NCI-H2081 treated with DMSO at 0.1 percent for 48 hours (cell line): Measurements from ENCODE around the gene ADCY7.

ENCODE experiments used
- DNase-seq: peaks from one replicate; lab custom pipeline; 2025; lab: John Stamatoyannopoulos, UW

Gene ADCY7

DNA sequence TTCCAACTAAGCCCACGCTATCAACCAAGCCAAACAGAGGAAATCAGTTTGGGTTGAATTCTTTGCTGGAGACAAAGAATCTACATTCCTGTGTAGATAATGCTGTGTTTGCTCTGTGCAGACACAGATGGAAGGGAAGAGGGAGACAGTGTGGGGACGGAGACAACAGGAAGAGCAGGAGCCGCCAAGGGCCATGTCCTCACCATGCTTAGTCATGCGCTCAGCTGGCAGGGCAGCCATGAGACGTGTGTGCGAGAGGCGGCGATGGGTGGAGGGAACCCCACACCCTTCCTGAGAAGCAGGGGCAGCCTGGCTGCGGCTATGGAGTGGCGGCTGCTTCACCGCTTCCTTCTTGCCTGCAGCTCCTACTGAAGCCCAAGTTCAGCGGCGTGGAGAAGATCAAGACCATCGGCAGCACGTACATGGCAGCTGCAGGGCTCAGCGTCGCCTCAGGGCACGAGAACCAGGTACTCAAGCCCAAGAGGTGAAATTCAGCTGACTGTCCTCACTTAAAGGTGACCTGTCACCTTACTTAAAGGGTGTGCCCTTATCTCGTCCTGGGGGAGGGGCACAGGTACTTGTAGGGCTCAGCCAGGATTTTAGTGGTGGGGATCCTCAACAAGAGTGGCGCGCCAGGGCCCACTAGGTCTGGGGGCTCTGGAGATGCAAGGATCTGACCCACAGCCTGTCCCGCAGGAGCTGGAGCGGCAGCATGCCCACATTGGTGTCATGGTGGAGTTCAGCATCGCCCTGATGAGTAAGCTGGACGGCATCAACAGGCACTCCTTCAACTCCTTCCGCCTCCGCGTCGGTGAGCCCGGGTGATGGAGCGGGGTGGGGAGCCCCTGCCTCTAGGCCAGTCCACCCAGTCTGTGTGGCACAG lies 47.5 kb downstream of the ADCY7 start:
- DNase-seq: no peak

DNA sequence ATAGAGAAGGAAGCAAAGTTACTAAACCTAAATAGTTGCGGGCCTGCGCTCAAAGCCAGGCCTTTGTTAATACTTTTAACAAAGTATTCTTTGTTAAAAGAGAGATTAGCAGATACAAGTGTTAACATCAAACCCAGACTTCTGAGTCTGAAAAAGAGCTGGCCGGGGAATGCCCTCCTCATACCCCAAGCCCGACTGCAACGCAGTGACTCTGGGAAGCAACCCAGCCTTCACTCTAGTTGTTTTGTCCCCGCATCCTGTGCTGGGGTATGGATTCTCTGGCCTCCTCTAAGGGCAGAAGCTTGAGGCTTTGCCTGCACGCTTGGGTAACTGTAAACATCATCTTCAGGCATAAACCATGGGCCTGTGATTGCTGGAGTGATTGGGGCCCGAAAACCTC lies 48.3 kb downstream of the ADCY7 start:
- DNase-seq: no peak

DNA sequence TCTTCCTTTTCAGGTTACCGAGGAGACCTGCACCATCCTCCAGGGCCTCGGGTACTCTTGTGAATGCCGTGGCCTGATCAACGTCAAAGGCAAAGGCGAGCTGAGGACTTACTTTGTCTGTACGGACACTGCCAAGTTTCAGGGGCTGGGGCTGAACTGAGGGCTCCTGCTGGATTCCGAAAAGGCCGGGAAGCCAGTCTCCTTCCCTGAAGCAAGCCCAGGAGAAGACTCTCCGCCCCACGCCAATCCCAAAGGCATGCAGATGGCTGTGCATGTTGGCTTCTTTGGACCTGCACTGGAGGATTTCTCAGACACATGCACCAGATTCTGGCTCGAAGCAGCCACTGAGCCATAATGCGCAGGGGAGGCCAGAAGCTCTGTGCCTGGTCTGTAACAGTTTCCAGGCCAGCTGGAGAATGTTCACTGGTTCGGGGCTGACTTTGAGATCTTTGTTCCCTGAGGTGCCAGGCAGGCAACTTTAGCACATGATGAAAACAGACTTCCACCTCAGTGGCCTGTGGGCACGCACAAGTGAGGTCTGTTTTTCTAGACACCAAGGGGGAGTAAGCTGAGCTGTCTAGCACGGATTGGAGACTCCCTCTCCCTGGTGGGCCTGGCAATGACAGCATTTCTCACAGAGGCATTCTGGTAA lies 49.1 kb downstream of the ADCY7 start:
- no peak for DNase-seq

DNA sequence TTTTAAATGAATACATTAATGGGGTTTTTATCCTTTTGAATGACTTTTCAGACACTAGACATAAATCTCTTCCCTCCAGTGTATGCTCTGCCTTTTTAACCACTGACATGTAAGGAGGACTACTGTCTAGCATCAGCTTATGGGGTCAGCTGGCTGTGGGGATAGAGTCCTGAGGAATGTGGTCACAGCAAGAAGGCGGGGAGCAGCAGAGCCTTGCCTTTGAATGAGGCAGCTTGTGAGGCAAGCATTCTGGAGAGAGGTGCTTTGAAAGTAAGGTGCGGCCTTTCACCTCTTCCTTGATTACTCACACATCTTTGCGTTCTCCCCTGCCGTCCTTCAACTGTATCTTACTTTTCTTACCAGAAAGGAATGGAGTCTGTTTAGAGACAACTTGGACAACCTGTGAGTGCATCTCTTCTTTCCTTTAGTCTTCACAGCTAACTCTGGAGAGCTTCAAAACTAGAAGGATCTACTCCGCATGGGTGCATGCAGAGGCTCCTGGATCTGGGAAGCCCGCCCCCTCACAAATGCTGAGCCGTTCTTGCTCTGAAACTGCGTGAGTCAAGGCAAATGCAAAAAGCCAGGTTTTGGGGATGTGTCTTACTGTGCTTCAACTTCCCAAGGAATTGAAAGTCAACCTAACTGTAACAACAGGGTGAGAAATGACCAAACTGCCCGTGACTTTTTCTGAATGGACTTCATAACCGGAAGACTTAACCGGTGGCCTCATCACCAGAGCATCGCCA lies 49.9 kb downstream of the ADCY7 start:
- DNase-seq: no peak

DNA sequence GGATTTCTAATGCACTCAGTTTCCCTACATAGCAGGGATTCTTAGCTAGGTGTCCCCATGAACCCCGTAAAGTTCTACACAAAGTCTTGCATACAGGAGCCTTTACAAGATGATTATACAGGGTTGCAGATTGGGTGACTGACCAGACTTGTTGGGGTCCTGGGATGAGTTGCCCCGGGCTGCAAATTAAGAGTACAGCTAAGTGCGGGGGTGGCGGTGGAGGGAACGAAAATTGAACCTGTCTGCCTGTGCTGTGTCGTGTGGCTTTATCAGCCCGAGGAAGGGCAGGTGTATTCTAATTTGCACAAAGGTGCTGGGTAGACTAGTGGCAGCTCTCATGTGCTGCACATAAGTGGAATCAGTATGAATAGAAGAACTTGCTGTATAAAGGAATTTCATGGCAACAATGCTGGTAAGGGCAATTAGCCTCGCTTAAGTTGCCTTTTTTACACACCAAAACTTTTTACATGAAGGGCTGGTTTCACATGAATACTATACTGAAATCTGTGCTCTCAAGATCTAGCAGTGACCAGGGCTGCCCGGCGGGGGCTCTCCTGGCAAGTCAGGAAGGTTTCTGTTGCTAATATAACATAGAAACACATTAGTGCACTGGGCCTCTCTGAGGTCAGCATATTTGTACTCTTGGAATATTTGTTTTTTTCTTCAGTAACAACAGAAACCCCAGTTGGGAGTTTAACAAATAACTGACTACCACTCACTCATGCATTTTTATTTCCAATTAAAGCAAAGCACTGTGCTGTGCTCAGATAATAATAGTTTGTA lies 50.7 kb downstream of the ADCY7 start:
- DNase-seq: no peak

DNA sequence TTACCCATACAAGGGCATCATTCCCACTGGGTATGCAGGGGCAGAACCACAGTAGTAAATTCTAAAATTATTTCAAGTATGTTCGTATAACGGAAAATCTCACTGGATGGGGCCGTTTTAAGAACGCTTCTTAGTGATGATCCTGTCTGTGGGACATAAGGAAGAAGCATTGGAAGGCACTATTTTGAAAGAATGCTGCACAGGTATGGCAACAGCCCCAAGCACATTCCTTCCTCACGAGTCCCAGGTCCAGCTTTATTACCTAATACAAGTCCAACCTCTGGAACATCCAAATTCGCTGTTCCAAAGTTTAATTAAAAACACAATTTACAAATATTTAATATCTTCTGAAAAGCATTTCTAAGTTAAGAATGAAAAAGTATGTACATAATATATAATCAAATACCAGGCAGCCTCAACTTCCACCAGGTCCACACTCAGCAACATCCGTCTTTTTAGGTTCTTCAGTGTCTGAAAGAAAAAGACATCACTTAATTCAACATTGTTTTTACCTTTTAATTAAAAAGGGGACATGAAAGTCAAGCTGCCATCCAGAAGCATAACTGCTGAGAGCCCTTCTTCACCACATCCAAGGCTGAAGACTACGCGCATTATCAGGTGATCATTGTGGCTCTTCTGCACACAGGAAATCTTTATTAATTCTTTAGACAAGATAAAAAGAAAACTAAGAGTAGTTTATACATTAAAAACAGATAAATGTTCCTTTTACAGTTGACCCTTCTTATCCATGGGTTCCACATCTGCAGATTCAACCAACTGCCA lies 52.6 kb downstream of the ADCY7 start:
- no peak for DNase-seq

DNA sequence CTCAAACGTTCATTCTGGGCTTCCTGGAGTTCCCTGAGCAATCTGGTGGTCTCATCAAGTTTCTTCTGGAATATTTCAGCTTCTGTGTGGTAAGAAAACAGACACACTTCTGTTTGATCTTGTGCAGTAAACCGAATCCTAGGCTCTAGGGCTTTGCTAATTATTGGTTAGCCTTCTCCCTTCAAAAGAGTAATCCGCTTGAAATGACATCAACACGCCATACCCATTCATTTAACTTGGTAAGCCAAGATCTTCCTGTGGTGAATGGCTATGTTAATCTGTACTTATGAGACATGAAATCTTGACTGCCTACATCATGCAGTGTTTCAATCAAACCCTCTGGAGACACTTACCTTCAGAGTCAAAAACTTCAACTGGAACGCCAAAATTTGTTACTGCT lies 54.0 kb downstream of the ADCY7 start:
- DNase-seq: no peak

DNA sequence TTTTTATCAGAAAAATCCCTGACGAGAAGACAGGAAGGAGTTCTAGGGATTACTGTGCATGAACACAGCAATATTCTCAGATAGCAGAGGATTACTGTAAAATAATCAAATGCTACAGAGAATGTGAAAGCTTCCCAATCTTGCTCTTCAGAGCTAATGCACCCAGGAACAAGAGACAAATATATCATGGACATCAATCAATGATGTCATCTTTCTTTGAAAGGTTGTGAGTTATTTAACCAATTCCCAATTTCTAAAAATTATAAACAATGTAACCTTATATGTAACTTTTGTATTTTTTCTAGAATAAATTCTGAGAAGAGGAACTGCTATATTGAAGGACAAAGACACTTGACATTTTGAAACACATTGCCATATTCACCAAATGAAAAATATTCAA lies 56.0 kb downstream of the ADCY7 start:
- DNase-seq: no peak

DNA sequence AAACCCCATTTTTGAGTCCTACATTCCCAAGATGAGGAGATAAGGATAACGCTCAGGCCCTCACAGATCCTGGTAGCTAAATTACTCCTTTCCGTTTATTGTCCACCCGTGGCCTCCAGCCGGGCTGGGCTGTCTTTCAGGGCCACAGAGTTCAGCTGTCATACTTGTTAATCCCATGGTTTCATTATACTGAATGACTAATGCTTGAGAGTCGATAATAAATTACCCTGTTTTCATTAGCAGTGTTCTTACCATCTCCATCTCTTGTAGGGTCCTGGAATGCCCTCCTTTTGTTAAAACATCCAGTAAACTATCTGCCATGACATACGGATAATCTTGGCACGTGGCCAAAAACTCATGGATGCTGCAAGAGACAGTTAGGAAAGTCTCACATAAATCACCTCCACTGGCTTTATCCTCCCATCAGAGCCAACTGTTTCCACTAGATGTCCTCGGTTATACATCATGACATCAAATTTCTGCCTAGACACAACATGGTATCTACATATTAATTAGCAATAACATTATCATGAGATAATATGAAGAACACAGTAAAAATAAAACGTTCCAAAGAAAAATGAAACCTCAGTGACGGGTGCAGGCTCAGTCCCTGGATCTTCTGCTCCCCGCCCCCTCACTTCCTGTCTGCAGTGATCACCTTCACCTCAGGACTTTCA lies 57.1 kb downstream of the ADCY7 start:
- DNase-seq: no peak

DNA sequence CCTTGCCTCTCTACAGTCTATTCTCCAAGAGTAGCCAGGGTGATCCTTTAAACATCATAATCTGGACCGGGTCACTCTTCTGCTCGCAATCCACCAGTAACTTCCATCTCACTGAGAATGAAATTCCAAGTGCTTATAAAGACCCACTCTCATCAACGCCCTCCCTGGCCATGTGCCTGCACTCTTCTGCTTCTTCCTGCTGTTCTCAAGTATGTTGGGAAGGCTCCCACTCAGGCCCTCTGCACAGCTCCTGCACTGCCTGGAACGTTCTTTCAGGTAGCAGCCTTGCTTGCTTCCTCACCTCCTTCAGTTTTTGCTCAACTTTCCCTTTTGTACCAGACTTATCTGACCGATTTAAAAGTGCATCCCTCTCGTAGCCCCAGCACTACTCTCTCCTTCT lies 58.0 kb downstream of the ADCY7 start:
- no peak for DNase-seq

DNA sequence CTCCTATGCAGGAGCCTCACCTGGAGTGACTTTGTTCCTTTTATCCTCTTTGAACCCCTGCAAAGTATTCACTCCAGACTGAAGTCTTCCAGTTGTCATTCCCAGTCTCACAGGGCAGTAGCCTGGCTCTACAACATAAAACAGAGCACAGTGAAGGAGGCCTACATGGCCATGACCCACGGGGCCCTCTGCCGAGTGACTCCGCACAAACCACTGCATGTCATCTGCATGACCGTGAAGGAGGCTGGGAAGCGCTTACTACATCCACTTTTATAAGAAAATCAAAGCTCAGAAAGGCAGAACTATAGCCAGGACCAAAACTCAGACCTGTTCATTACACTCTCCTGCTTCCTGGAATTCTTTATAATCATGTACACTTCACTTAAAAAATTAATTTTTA lies 59.9 kb downstream of the ADCY7 start:
- no peak for DNase-seq

DNA sequence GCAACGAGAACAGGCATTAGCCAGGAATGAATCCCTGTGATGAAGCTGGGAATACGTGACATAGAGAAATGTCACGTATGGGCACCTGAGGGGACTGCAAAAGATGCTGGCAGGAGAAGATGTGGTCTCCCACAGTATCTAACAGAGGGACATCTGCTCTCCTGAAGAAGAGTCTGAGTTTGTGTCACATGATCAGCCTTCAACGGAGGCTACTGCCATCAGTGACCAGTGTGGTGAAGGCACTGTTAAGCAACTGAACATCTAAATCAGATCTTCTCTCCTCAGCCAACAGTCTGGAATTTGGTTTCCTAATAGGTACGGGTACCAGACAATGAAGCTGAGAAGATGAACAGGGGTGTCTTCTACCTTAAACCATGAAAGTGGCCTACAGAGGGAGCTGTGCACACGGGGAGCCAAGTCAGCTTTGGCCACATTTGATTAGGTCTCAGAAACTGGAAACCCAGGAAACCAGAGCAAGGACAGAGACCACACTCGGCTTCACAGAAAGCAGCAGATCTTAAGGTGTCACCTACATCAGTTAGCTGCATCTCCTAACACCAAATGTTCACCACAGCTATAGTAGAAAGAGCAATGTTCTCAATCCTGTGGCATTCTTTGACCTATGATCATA lies 60.6 kb downstream of the ADCY7 start:
- DNase-seq: no peak

DNA sequence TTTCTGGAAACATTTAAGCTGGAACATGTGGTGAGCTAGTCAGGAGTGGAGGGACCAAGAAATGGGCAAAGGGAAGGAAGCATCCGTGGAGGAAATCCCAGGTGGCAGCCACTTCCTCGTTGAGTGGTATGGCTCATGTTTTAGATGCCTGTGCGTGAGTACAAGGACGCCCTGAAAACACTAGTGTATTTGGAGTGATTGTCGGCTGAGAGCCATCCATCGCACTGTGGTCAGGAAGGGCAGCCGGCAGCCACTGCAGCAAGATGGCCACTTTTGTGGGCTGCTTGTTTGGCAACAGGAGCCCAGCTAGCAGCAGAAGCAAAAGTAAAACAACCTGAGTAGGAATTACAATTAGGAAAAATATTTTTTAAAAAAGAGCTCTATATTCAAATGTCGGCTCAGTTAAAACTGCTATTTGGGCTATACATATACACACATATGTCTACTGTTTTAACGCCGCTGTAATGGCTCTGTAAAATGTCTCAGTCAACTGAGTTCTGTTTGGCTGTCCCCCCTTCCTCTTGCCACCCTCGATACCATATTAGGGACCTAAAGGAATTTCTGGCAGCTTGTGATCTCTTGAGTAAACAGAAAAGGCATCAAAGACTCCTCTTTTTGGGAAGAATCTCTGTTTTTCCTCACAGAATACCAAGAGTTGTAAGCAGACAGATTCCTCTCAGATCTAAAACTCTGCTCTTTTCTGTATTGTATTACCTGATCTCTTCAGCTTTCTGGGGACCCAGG lies 63.3 kb downstream of the ADCY7 start:
- no peak for DNase-seq

DNA sequence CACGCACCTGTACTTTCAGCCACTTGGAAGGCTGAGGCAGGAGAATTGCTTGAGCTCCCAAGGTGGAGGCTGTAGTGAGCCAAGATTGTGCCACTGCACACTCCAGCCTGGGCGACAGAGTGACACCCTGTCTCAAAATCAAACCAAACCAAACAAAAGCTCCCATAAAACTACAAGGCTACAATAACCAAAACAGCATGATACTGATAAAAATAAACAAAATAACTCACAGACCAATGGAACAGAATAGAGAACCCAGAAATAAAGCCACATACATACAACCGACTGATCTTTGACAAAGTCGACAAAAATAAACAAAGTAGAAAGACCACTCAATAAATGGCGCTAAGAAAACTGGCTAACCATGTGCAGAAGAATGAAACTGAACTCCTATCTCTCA lies 65.2 kb downstream of the ADCY7 start:
- no peak for DNase-seq

DNA sequence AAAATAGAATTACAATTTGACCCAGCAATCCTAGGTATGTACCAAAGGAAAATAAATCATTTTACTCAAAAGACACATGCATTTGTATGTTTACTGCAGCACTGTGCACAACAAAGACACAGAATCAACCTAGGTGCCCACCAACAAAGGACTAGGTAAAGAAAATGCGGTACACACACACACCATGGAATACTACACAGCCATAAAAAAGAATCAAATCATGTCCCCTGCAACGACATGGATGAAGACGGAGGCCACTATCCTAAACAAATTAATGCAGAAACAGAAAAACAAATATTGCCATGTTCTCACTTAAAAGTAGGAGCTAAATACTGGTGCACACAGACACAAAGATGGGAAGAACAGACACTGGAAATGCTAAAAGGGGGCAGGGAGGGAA lies 66.2 kb downstream of the ADCY7 start:
- no peak for DNase-seq

DNA sequence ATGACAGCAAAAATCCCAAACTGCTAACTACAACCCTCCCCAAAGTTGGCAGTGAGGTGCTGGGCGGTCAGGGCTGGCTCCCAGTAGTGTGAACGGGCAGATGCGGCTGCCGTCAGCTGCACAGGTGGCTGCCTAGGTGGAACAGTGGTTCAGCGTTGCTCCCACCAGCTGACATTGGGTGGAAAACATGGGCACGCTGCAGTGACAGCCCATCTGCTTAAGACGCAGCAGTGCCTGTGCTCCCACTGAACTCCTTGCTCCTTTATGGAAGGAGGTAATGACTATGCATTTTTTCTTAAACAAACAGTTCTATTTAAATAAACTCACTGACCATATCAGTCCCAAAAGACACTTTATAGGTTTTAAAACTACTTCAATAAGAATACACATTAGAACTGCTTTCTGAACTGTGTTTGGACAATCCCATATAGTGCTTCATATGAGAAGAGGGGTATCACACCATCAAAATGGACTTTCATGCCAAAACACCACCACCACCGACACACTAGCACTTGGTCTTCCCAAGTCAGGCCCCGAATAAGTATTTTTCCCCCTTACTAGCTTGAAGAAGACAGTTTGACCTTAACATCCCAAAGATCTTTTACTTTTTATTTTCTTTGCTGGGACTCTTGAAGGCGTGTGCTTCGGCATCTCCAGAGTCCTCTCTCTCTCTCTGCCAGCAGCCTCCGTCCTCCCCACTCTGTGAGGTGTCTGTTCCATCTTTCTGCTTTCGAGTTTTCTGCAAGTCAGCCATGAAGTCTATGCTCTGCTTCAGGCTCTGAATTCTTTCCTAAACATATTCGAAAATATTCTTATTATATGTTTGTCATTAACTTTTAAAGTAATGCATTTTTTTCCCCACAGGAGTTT lies 68.0 kb downstream of the ADCY7 start:
- DNase-seq: no peak

DNA sequence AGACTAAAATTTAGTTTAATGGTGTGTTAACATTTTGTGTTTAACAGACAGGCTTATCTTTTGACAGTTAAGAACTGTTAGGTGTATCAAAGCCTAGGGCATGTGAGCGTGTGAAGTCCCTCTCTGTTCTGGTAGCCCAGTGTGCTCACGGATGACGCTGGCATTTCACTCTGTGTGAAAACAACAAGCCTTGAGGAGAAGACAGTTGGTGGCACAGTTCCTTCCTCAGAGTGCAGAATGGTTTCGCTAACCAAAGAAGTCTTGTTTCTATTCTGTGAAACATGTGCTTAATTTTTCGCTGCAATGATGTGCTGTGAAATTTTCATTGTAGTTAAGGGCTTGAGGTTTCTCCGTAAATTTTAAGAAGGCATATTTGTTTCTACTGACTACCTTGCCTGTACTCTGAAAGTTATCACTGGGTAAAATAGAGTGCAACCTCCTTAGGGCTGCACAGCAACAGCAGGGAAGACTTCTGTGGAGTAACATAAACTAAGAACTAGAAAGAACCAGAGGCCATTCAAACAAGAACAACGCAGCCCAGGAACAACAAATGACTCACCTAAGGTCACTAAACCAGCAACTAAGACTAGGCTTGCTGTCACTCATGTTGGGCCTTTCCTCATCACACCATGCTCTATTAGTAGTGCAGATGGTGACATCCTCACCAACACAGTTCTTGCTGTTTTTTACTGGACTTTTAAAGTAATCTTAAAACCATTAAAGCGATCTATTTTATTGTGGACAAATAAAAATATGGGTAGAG lies 69.0 kb downstream of the ADCY7 start:
- DNase-seq: no peak

DNA sequence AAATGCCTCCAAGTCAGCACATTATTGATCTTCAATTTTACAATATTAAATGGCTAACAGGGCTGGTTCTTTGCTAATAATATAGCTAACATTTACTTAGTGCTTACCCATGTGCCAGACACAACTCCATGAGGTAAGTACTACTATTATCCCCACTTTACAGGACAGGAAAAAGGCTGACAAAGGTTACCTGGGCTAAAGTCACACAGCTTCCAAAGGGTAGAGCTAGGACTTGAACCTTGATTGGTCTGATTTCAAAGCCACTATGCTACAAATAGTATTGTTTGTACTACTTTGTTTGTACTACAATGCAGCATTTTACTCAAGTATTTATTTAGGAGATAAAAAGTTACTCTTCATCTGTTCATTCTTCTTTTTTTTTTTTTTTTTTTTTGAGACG lies 70.5 kb downstream of the ADCY7 start:
- no peak for DNase-seq
